Measurements from ENCODE around the gene PRRX2. TPM values are rescaled to one million over a fixed set of nuclear protein-coding genes. Genes with fewer than 3 reads are reported as not detected.

Gene PRRX2
- total RNA-seq, 2 experiments from 2014 or later: not detected

GRCh38 chr9:129770741-129771140 is 105.3 kb downstream of the PRRX2 start:
- peaks cover 5% of the 10 kb centered on the region for H3K4me1 Mint-ChIP-seq
- ChIA-PET CTCF (interaction anchor here (4.5 kb wide), 1 partner anchor 33 kb away, joined by 19 read pairs; no protein-coding TSS in a partner anchor), POLR2A (no interaction called here)
- no peaks in the 10 kb centered on the region for H3K9me3 Mint-ChIP-seq
- no peak overlapping the region for H3K4me3 Mint-ChIP-seq
- no peak for DNase-seq
- H3K36me3 Mint-ChIP-seq (ENCODE audit: low read depth): no peaks in the 10 kb centered on the region
- H3K27me3 Mint-ChIP-seq: peaks cover 4% of the 10 kb centered on the region
- no peak overlapping the region for H3K27ac Mint-ChIP-seq

Other genes starting within 250 kb of the PRRX2 start
- gene C9orf50, start 44.5 kb upstream of the PRRX2 start, total RNA-seq: not detected
- gene NTMT1, start 39.5 kb upstream of the PRRX2 start, total RNA-seq: 10 to 100 TPM; 34.2 to 38.7 TPM
- 10 to 100 TPM; 22.5 to 23.4 TPM for gene ASB6, start 23.5 kb upstream of the PRRX2 start, total RNA-seq
- not detected for gene PTGES, start 87.4 kb downstream of the PRRX2 start, total RNA-seq
- 10 to 100 TPM; 29.0 to 30.8 TPM for gene TOR1B, start 137.5 kb downstream of the PRRX2 start, total RNA-seq
- gene TOR1A, start 158.5 kb downstream of the PRRX2 start, total RNA-seq: 10 to 100 TPM; 54.6 to 56.9 TPM
- 10 to 100 TPM; 61.6 to 66.2 TPM for gene C9orf78, start 169.6 kb downstream of the PRRX2 start, total RNA-seq
- 10 to 100 TPM; 86.4 to 87.6 TPM for gene USP20, start 169.8 kb downstream of the PRRX2 start, total RNA-seq